ENCODE results near the gene KRT80.

KRT80 gene

DNA sequence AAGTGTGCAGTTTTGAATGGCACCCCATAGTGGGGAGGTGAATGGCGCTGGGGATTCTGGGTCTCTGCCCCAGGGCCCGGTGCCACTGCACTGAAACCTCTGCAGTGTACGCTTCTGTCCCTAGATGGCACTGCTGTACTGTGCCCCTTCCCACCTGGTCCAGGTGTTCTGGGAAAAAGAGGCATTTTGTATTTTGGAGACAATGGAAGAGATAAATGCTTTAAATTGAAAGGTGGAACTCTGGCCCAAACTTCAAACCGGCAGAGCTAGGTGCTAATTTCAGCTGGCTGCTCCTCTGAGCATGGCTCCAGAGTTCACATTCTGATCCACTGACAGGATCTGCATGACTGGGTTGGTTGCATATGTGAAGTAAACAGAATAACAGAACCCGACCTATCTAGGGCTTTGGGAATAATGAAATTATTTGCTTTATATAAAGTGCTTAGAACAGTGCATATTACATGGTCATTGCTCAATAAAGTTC, 52.2 kb downstream of the KRT80 start:
- no peak for FAIRE-seq

GRCh38 chr12:52139147-52139546, 52.7 kb downstream of the KRT80 start:
- no peak for FAIRE-seq
- DNase-seq (ENCODE audit: low spot score): no peak

More for the DNA sequence above, 52.2 kb downstream of the KRT80 start:
- peak; percentile 14 for DNase-seq (ENCODE audit: low spot score)

DNA sequence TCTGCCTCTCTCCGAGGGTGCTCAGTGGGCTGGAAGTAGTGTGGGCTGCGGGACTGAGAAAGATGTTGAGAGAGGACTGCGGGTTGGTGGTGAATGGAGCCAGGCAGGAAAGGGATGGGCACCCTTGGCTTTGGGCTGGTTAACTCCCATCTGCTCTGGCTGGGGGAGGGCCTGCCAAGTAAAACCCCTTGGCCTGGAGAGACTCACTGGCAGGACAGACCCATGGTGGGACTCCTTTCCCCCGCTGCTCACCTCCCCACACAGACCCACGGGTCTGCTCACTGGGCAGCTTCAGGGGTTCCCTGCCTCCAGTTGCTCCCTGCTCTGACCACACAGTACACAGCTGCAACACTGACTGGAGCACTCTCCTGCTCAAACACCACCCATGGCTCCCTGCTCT, 54.1 kb downstream of the KRT80 start:
- DNase-seq (ENCODE audit: low spot score) (no peak), FAIRE-seq (no peak)

- DNase-seq (ENCODE audit: low spot score) (no peak), FAIRE-seq (no peak)
Observed at GRCh38 chr12:52132754-52133161, 59.1 kb downstream of the KRT80 start.

DNA sequence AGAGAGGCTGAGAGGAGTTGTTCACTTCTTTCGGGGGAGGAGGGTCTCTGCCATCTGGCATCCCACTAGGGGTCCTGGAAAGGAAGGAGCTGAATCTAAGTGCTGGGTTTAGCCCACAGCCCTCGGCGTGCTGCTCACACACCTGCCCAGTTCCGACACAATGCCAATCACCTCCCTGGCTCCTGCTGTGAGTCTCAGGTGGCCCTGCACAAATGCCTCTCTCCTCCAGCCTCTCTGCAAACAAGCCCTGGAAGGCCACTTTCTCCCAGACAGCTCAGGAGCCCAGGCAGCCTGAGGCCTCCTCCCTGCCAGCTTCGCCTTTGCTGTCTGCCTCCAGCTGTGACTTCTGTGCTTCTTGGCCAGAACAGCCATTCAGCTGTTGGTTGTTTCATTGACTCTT, 61.1 kb downstream of the KRT80 start:
- no peak for DNase-seq (ENCODE audit: low spot score)
- no peak for FAIRE-seq

GRCh38 chr12:52127683-52128450, 63.9 kb downstream of the KRT80 start:
- no peak for FAIRE-seq

GRCh38 chr12:52126605-52127578, 64.9 kb downstream of the KRT80 start:
- FAIRE-seq (no peak), DNase-seq (ENCODE audit: low spot score) (no peak)

More at GRCh38 chr12:52127683-52128450, 63.9 kb downstream of the KRT80 start:
- DNase-seq (ENCODE audit: low spot score): no peak

- DNase-seq (ENCODE audit: low spot score) (no peak), FAIRE-seq (no peak)
Observed at GRCh38 chr12:52126050-52126604, 65.7 kb downstream of the KRT80 start.

GRCh38 chr12:52125476-52125900, 66.3 kb downstream of the KRT80 start:
- FAIRE-seq: no peak
- no peak for DNase-seq (ENCODE audit: low spot score)

- DNase-seq (ENCODE audit: low spot score): no peak
- no peak for FAIRE-seq
Observed at GRCh38 chr12:52123487-52124186, 68.2 kb downstream of the KRT80 start.

GRCh38 chr12:52122904-52123303, 68.9 kb downstream of the KRT80 start:
- no peak for FAIRE-seq
- no peak for DNase-seq (ENCODE audit: low spot score)

DNA sequence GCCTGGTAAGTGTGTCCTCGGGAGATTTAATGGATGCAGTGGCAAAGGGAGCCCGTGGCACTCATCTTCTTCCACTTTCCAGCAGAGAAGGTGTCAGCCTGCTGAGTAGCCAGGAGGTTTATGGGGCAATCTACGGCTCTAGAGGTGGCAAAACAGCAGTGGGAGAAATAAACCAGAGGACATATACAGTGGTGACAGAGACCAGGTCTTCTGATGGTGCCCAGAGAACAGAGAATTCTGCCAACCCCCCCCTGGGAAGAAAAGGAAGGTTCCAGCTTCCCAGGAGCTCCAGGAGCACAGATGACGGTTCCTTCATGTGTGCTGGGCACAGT, 69.3 kb downstream of the KRT80 start:
- DNase-seq (ENCODE audit: low spot score) (no peak), FAIRE-seq (no peak)

- DNase-seq (ENCODE audit: low spot score) (peak; percentile 5), FAIRE-seq (no peak)
Observed at GRCh38 chr12:52121824-52122539, 69.8 kb downstream of the KRT80 start.

DNA sequence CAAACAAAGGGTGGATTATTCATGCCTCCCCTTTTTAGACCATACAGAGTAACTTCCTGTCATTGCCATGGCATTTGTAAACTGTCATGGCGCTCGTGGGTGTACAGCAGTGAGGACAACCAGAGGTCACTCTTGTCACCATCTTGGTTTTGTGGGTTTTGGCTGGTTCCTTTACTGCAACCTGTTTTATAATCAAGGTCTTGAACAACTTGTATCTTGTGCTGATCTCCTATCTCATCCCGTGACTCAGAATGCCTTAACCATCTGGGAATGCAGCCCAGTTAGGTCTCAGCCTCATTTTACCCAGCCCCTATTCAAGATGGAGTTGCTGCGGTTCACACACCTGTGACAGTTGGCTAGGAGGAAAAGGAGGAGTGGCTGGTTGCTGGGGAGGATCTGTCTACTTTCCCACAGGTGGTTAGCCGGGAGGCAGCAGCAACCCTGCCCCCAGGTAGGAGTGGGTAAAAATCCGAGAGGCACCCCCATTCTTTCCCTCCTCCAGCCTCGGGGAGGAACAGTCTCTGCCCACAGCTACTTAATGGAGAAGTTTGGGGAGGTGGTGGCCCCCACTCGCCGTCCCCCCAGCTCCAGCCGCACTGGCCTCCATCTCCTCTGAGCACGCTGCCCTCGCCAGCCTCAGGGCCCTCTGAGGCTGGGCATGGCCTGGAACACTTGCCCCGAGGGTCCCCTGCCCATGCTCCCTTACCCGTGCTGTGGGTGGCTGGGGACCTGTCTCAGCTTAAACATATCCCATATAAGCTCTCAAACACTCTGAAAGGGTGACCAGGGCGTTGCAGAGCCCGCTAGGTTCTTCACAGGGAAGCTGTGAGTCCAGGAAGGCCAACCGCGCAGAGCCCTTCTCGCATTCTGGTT, 70.6 kb downstream of the KRT80 start:
- DNase-seq (ENCODE audit: low spot score) (peak; percentile 17), FAIRE-seq (no peak)

DNA sequence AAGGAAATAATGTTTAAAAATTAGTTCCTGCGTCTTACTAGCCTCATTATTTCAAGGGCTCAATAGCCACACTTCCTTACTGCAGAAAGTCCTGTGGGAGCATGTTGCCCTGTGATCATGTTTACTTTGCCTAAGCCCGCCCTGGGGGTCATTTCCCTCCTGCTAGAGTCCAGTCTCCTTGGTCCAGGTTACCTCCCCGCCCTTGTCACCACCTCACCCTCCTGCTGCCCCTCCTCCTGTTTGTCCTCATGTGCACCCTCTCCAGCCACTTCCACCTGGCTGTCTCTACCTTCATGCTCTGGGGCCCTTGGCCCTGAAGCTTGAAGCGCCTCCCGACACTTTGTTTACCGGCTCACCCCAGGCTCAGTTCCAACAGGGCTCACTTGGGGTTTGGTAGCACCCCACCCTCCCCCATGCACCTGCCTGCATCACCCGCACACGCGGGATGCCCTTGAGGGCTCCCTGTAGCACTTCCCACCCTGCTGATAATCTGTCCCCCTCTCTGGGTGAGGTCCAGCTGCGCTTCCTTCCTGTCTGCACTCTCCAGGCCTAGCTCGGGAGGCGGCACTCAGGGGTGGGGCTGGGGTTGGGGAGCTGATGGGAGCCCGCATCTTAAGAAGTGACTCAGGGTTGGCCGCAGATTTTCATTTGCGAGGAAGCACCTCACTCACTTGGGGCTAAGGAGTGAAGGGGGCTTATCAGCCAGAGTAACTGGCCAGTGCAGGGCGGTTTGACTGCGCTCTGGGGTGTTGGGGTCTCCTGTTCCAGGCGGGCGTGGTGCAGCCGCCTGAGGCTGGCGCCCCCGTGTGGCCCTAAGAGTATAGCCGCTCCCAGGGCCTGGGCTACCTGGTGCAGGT, 72.2 kb downstream of the KRT80 start:
- FAIRE-seq (no peak), DNase-seq (ENCODE audit: low spot score) (peak; percentile 5)
